ENCODE results near the gene KRT78.

Gene KRT78

DNA sequence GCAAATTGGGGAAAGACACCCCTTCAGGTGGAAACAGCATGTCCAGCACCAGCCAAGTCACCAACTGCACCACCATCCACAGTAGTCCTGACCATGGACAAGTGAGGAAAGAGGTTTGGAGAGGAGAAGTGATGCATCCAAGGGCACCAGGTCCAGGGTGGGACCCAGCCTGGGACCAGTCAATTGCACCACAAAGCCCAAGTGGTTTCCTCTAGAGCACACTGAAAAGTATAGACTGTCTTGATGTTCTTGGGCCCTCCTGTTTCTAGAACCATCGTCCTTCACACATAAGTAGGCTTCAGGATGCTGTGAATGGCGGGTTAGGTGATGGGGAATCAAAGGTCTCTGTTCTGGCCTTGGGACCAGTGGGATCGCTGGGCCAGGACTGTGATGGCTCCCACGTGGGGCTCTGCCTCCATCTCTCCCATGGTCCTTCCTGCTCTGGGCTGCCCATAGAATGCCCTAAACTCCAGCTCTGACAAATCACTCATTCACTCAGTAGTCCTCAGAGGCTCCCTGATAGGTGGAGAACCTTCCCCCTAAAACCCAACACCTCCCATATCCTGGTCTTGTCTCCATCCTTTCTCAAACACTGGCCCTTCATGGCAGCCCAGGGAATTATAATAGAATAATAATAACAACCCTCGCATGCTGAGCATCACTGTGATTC, 23.9 kb downstream of the KRT78 start:
- no peak for DNase-seq

DNA sequence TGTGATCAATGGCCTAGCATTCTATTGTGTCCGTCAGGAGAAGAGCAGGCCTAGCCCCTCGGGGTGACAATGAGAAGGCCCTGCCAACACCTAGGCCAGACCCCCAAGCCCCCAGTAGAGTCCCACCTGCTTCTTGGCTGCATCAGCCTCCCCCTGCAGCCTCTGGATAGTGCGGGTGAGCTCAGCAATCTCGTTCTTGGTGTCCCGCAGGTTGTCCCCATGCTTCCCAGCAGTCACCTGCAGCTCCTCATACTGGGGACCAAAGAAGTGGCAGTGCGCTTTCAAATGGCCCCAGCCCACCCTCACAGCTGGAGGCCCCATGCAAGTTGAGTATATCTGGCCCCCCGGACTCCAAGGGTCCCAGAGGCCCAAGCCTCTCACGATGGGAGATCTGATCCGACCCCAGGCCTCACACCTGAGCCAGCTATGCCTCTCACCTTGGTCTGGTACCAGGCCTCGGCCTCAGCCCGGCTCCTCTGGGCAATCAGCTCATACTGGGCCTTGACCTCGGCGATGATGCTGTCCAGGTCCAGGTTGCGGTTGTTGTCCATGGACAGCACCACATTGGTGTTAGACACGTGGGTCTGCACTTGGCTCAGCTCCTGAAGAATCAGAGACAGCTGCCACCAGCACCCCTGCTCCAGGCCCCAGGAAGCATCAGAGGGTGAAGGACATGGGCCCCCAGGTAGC, 24.9 kb downstream of the KRT78 start:
- no peak for DNase-seq

DNA sequence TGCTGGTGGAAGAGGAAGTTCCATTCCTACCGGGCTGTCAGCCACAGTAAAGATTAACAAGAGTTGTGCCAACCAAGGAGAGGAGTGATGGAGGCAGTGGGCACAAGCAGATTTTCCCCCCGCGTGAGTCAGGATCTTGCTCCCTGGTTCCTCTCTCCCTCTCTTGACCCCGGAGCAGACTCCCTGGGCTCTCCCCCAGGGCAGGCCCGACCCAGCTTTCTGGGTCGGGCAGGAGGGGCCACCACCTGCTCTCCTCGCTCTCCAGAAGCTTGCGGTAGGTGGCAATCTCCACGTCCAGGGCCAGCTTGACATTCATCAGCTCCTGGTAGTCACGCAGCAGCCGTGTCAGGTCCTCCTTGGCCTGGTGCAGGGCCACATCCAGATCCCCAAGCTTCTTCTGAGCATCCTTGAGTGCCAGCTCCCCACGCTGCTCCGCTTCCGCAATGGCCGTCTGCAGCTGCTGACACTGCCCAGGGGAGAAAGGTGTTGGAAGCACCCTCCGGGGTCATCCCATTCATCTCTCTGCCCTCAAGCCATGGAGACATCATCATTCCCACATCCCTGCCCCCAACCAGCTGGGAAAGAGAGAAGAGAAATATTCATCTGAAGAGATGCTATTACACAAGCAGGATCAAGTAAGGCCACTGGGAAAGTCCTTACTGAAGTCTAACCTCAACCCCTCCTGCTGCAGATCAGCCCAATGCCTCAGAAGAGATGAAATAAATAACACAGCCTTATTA, 25.9 kb downstream of the KRT78 start:
- no peak for DNase-seq

DNA sequence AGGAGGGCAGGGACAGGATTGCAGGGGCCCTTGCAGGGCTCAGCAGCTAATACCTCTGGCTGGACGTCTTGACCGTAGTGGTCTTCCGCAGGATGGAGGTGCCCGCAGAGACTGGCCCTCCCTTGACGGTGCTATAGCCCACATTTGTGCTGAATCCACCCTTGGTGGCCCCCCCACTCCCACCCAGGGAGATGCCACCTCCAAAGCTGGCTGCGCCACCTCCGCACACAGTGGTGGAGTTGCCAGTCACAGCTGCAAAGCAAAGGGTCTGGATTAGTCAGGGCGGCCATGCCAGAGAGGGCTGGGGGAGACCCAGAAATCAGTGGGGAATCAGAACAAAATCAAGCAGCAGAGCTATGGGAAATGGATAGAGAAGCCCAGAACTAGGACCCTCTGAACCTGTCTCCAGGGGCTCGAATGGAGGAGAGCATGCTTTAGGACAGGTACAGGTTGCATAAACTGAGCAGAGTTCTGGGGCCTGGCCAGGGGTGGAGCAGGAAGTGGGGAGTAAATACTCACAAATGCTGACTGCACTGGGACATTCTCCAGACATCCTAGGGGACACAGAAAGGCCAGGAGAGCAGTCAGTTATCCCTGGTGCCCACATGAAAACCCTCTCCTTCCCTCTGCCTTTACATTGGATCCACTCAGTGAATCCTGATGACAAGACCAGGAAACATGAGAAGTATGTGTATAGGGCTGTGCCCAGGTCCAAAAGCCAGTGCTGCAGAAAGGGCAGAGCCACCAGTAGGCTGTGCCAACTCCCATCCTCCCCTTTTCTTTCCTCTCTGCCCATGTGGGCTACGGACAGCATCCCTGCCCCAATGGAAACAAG, 26.8 kb downstream of the KRT78 start:
- DNase-seq: no peak

DNA sequence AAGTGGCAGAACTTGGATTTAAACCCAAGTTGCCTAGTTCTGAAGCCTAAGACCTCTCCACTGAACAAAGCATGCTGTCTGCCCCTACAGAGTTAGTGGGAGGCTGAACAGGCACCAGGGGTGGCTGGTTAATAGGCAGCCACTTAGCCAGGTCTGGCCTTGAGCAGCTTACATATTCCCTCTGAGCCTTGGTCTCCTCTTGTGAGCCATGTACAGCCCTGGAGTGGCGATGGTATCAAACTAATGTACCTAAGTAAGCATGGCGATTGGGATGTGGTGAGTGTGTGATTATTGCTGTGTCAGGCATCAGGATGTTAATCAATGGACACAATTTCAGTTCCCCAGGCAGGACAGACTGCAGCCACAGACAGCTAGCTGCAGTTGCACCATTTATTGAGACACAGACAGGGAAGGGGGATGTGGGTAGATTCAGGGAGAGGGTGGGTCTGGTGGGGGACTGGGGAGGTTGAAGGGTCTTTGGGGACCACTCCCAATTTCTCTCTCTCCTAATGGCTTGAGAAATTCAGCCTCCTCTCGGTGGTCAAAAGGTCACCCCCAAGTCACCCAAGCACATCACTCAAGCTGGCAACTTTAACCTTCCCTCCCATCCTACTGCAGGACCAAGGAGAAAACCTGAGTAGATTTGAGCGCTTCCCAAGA, 27.6 kb downstream of the KRT78 start:
- DNase-seq: no peak

DNA sequence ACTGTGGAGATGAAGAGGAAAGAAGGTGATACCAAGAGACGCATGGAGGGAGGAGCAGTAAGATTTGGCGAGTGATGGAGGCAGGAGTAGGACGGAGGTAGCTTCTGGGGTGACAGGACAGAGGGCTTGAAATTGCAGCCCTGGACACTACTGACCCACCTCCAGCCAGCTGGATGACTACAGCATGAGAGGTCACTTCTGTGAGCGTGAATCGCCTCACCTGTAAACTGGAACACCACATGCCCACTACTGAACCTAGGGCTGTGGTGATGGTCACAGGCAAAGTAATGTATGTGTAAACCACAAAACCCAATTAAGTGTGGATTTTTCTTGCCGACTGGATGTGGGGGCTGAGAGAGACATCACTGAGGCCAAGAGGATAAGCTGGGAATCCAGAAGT, 28.3 kb downstream of the KRT78 start:
- no peak for DNase-seq

DNA sequence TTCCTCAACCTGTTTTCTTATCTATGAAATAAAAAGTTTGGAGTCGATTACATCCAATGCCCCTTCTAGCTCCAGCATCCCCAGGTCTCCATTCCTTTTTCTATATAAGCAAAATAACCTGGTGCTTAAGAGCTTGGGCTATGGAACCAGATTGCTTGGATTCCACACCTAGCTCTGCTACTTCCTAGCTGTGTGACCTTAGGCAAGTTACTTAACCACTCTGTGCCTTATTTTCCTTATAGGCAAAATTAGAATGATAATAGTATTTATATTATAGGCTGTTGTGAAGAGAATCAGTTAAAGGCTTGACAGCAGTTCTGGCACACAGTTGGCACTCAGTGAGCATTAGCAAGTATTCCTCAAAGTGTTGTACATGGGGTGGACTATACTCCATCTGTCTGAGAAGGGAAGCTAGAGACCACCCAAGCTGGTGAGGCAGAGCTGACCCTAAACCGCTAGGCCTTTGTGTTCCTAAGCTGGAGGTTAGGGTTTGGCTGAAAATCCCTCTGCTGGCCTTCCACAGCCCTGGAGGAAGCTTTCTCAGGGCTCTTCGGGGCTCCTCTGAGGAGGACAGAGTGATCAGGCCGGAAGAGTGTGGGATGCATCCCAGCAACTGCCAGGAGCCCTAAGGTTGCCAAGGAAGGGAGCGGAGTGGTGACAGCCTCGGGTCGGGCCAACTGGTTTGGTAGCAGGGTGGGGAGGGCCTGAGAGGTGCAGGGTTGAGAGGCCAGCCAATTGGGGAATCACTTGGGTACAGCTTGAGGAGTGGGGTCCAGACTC, 28.9 kb downstream of the KRT78 start:
- no peak for DNase-seq

DNA sequence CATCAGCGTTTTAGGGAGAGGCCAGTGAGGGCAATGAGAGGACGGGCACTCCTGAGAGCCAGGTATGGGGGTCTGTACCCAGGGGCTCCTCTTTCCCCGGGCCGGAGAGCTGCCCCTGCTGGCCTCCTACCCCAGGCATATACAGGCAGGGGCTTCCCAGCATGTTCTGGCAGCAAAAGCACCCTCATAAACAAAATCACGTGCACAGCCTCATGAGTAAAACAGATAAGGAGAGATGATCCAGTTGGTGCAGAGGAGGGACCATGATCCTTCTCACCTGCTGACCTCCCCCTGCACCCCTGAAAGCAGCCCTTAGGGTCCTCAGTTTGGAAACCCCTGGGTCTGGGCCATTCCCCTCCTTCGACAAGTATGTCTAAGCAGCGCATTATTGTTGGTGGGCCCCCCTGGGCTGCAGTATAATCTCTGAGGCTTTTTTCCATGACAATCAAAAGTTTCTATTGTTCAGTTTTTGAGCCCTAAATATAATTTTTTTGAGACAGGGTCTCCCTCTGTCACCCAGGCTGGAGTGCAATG, 29.8 kb downstream of the KRT78 start:
- DNase-seq: no peak

DNA sequence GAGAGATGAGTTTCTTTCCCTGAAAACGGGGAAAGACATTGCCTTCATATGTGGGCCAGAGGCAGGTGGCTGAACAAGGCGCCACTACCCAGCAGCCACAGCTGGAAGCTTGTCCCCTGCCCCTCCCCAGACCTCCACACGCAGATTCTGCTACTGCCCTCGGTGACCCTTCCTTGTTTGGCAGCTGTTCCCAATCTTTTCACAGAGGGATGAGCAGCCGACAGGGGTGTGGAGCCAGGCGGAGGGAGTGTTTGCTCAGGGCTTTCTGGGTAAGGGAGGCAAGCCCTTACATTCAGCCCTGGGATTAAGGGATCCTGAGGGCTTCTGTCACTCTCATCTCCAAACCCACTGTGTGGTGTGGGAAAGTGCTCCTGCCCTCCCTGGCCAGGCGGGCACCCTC, 30.4 kb downstream of the KRT78 start:
- no peak for DNase-seq

DNA sequence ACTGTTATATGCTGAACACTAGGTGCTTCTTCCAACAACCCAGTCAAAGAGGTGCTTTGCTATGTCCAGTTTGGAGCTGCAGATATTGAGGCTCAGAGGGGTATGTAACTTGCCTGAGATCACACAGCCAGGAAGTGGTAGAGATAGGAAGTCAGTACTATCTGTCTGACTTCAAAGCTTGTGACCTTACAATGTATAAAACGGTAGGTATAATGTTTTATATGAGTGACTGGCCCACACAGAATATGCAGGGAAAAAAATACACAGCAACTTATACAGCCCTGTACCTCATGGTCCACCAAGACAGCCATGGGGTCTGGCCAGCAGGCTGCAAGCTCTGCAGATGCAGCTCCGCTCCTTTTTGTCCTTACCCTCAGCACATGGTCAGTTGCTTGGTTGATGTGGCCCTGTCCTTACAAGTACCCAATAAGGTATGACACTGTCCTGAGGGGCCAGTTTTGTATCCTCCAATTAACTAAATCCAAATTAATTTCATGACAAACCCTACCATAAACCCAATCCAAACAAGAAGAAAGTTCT, 31.0 kb downstream of the KRT78 start:
- peak in 1 of 5 experiments; percentile 21 for DNase-seq

DNA sequence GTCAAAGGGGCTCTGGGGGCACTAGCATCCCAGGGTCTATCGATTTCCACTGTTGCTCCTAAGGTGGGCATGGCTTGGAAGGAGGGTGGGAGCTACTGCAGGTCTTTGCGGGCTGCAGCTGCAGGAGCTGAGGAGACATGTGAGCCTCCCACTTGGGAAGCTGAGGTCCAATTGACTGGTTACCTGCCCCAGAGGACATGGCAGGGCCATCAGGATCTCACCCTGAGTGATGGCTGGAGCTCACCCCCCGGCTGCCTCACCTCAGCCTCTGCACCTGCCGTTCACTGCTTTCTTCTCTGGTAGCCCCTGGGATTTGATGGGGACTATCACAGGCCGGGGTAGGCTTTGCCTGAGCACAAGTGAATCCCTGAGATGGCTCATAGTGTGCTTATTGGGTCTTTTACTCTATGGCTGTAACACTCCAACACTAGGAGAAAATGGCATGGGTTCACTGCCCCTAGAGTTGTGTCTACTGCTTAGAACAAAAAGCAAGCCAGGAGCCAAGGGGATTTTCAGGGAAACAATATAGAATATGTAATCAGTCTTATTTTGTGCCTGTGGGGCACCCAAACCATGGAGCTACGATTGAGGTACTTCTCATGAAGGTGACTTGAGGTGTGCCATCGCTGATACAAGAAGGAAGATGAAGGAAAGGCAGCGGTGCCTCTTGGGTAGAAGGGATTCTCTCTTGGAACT, 31.6 kb downstream of the KRT78 start:
- DNase-seq: no peak

DNA sequence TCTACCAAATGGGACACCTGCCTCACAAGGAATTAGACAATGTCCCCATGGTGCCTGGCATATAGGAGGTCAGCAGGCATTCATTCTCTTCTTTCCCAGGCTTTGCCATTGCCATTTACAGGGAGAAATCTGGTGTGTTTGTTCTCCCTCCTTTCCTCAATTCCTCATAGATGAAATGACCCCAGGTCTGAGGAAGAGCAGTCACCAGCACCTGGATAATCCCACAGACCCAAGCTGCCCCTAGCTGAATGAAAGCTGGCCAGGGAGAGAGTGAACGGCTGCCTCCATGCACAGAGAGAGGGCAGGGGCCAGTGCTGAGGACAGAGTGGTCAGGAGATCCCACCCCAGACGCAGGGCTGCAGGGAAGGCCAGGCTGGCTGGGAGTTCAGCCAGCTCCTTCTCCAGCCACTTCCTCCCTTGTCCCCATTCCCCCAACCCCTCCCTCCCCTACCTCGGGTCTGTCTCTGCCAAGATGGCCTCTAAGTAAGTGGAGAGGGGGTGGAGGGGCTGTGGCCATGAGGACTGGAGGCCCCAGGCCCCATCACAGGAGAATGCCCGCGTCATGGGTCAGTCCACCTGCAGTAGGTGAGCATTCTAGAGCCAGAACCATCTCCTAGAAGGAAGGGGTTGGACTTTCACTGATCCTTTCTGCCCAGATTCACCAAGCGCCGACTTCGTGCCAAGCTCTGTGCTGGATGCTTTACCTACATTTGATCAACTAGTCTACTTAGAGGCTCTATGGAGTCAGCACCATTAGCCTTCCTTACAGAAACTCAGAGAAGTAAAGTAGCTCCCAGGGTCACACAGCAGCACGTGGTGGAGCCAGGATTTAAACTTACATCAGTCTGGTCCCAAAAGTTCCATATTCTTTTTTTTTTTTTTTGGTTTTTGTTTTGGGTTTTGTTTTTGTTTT, 32.9 kb downstream of the KRT78 start:
- no peak for DNase-seq

DNA sequence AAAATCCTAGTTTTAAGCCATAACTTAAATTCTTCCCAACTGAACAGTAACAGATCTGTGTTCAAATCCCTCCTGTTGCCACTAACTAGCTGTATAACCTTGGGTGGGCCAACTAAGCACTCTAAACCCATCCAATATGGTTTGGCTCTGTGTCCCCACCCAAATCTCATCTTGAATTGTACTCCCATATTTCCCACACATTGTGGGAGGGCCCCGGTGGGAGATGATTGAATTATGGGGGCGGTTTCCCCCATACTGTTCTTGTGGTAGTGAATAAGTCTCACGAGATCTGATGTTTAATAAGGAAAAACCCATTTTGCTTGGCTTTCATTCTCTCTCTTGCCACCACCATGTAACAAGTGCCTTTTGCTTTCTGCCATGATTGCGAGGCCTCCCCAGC, 33.6 kb downstream of the KRT78 start:
- DNase-seq: no peak

DNA sequence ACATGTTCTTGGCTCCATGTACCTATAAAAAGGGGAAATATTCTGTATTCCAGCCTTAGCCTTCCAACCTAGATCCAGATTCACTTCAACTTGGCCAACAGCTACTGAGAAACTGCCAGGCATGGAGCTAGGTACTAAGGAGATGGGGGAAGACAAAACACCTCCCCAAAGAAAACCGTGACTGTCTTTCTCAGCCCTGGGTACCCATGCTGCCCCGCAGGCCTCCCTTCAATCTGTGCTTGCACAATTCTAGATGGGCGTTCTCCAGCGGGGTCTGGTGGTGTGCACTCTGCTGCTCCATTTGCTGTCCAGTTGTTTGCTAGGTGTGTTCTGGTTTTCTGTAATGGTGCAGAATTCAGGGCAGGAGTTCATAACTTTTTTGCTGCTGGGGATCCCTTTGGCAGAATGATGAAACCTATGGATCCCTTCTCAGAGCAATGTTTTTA, 34.1 kb downstream of the KRT78 start:
- no peak for DNase-seq

DNA sequence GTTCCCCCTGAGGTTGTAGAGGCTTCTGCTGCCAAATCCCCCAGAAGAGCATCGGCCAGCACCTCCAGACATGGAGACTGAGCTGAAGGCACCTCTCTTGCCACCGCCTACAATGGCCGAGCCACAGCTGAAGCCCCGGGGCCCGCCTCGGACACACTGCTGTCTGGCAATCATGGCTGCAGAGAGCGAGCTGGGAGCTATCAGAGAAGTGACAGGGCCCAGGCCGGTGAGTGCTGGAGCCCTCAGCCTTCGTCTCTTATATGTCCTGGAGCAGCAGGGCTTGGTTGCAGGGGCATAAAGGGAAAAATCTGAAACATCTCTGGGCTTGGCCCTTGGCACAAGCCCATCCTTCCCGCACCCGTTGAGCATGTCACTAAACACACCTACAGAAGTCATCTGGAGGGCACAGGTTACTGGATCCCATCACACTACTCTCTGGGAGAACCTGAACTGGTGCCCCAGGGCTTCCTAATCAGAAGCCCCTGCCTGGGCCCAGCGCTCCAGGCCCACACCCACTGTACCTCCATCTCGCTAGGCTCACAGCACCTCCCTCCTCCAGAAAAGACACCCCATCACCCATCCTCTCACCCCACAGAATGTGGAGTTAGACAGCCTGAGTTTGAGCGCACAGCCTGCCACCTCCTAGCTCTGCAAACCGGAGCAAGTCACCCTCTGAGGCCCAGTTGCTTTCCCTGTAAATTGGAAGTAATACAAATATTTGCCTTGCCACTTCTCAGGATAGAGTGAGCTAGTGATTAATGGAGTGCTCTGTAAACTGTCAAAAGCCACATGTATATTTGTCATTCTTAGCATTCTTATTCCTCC, 34.7 kb downstream of the KRT78 start, which contains the start of gene KRT4:
TSS of gene KRT4 (minus strand) at position 232 of the 825 bp plus-strand sequence. CDS start at position 174, 58 bp downstream.
- DNase-seq: no peak

DNA sequence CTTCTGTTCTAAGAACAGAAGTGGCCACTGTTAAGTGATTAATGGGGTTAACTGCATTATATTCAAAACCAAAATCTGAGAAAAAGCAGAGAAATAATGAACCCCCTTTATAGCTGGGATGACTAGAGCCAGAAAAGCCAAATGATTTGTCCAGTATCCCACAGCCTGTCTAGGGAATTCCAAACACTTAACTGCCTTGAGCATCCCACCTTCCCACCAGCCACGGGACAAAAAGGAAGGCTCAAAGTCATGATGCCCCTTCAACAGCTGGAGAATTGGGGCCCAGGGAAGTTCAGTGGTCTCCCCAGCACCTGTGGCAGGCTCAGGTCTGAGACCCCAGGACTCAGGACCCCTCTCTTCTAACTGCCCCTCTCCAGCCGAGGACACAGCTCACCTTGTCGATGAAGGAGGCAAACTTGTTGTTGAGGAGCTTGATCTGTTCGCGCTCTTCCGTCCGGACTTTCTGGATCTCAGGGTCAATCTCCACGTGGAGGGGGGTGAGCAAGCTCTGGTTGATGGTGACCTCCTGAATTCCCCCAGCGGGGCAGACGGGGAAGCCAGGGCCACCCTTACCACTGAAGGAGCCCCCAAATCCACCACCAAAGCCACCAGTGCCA, 35.5 kb downstream of the KRT78 start:
- DNase-seq: no peak

DNA sequence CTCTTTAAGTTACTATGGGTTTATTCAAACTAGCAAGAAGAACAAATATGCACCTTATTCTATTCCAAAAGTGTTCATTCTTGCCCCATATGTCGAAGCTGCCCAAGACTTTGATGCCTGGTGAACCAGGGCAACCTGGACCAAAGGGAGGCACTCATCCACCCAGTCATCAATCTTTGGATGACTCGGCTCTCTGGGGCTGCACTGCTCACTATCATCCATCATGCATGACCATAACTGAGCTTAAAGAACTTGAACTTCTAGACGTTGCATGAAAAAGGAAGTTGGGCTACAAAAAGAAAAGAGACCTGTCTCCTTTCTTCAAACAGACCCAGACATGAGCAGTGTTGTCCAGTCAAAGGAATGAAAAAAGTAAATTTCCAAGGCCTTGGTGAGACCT, 36.0 kb downstream of the KRT78 start:
- no peak for DNase-seq

DNA sequence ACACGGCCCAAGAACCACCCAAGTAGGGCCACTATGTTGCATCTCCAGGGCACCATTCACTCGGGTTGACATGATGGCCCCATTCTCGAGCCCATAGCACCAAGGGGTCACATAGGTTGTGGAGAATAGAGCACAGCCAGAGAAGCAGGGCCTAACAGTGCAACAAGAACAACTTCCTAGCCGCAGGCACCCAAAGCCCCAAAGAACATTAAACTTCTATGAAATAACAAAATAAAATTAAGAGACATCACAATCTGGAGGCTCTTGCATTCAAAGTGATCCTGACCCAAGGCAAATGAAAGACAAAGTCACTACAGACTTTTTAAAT, 36.8 kb downstream of the KRT78 start:
- DNase-seq: no peak
